HG03039 (cell line): ENCODE measurements around the gene SEC24B.
A peak's percentile ranks its signal among the peaks of the same experiment; 100 is the strongest.
"Not testable (repeated sequence)": the region's sequence is repeated elsewhere in the genome, so short reads cannot be mapped to it uniquely, and the experiment has no call there.

ENCODE experiments used
- ATAC-seq: cut with Tn5 transposase; IDR thresholded peaks from one replicate; pipeline ENCODE4 v1.9.1; 2021; ENCODE audit warnings: mild to moderate bottlenecking, moderate library complexity; ENCODE audit not compliant: unreplicated experiment

Gene SEC24B

DNA sequence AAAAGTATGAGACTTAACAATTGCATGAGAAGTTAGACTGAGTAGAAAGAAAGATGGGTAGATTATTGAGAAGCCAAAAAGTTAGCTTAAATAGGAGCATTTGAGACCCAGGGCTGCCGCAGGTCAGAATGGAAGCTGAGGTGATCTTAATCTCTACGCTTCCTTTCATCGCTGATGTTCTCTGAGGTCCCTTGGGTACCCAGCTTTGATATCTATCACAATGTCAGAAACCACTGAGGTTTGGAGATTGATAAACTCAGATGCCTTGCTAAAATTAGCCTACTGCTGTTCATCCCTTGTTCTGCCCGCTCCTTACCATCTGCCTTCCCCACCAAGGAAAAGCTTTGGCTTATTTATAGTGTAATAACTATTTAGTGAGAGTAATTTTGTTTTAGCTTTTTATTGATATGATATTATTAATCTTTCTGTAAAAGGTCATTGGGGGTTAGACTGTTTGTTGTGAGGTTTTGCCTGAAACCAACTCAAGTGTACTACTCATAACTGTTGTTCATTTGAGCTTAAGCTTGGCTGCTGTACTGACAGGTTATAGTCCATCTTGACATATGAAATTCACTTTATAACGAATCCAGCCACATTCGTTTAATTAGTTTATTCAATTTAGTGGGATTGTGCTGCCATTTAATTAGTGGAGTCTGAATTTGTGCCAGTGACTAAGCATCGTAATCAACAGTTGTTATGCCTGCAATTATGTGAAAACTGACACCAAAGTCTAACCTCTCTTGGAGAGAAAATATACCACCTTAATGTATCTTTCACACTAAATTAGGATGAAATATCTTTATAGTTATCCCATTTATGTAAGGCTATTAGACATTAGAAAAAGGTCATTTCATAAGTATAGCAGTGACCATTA lies 141.6 kb downstream of the SEC24B start:
- ATAC-seq, result no peak

DNA sequence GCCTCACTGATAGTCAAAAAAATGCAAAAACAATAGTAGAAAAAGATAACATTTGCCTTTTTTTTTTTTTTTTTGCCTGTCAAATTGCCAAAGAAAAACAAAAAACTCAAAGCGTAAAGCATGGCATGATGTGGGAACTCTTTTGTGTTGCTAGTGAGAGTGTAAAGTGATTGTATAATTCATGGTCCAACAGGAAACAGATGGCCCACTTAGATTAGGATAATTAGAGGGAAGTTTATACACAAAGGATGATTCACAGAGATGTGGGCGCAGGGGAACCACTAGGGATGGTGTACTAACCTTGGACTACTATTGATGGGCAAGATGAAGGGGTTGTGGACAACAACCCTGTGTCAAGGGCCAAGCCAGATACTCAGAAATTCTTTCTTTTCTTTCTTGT lies 142.8 kb downstream of the SEC24B start:
- ATAC-seq, result no peak

DNA sequence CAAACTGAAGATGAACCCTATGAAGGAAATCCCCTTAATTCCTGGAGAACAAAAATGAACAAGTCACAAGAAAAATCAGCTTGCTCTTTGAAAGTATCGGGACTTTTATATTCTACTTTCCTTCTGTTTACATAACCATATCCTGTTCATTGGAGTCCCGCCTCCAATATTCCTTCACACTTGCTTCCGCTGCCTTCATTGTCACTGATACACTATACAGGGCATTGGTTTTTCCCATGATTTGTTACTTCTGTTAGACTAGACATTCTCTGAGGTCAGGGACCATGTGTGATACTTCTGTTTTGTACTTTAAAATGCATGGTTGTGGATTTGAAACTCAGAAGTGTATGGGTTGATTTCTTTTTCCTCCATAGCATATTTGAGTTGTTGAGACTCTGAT lies 145.2 kb downstream of the SEC24B start:
- ATAC-seq, result no peak

DNA sequence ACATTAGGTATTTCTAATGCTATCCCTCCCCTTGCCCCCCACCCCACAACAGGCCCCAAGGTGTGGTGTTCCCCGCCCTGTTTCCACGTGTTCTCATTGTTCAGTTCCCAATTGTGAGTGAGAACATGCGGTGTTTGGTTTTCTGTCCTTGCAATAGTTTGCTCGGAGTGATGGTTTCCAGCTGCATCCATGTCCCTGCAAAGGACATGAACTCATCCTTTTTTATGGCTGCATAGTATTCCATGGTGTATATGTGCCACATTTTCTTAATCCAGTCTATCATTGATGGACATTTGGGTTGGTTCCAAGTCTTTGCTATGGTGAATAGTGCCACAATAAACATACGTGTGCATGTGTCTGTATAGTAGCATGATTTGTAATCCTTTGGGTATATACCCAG lies 146.4 kb downstream of the SEC24B start:
- not testable (repeated sequence) for ATAC-seq

DNA sequence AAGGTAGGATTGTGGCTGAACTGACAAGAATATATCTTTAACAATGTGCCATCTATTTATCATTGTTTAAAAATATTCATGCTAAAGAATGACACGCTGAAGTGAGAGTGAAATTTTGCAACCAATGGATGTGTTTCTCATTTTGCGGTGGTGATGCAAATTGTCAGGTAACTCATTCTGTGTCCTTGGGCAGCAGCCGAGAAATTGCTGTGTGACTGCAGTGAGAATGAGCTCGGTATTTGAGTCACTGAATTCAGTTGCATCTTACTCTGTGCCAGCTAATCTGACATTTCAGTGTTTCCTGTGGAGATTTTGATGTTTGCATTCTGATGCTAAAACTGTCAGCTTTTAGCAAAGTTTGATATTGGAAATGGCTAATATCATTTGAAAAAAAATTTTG lies 154.6 kb downstream of the SEC24B start:
- peak; percentile 99 for ATAC-seq

DNA sequence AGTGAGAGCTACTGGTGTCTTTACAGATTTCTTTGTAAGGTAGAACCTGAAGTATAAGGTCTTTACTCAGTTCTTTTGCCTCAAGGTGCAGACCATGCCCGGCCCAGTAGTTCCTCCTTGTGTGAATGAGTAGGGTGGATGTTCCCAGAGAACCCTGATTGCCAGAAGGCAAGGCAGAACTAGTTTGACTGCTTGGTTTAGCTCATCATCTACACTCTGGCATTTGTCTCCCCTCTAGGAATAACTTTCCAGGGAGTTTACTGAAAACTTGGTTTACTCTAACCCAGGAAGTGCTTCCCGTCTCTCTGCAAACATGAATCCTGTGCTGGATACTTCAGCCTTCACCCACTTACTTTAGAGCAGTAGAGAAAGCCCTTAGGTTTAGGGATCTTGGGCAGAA lies 155.5 kb downstream of the SEC24B start:
- ATAC-seq, result no peak

DNA sequence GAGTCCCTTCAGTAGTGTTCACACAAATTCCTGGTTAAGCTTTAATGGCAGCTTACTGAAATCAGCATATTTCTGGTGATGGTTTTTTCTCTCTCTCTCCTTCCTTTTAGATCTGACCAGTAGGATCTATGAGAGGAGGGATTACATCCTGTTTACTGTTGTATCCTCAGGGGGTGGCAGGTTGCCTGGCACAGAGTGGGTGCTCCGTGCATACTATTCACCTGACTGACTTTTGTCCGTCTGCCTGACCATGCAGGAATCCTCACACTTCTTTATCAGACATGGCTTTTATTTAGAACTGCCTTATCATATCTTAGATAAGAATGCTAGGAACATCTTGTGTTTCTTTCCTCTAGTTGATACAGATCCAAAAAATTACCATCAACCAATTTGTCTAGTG lies 156.0 kb downstream of the SEC24B start:
- ATAC-seq, result no peak
